Fibroblast of peridontal ligament (primary cell): Measurements from ENCODE around the gene EPB41L1.

Experiments used
- DNase-seq: peaks from one replicate; pipeline ENCODE4 v3.0.0-alpha.2; 2010; ENCODE audit errors: extremely low read depth

Gene EPB41L1

DNA sequence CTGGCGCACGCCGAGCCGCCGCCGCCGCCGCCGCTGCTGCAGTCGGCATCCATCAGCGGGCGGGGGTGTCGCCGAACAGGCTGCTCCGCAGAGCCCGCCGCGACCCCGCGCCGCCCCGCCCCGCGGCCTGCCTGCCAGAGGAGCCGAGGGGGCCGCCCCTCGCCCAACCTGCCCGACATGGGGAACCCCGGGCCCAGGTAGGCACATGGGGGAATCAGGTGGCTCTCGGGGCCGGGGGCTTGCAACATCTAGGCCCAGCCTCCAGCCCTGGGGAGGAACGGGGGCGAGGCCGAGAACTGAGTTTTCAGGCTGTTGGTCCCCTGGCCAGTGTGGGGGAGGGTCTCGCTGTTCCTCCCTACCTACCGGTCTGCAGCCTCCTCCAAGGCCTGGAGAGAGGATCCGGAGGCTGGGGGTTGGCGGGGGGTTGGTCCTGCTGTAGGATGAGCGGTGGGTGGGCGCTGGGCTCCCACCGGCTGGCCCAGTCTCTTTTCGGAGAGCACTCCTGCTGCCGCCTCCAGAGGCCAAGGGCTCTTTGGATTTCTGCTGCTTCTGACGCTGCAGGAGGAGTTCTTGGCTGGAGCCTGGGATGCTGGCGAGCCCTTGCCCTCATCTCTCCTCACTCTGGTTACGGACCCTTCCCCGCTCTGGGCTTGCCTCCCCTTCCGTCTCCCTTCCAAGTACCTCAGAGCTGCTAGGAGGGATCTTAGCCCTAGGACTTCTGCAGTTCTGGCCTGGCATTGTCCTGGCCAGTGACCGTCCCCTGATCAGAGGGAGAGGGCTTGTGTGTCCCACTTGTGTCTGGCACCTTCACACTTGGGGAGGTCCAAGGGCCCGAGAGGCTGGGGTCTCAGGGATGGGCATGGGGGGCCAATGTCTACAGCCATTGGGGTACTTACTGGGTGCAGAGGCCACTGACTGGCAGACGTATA lies at the start of gene EPB41L1:
TSS of gene EPB41L1 (plus strand) at position 41 of the 929 bp plus-strand sequence. CDS start 19,038 bp downstream, outside the sequence.
- DNase-seq, result no peak

DNA sequence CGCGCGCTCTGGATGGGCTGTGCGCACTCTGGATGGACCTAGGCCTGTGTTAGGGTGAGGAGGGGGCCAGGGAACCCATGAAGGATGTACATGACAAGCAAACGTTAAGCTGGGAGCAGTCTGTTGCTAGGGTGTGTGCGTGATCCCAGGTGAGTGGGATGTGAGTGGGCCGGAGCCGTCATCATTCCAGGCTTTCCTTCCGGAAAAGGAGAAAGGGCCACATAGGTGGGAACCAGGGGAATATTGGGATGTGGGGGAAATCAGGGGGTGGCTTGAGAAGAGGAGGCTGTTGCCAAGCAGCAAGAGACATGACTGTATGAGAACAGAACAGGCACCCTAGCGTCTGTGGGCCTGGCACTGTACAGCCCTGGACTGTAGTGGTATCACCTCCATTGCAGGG lies 49.7 kb upstream of the EPB41L1 start:
- no peak for DNase-seq

DNA sequence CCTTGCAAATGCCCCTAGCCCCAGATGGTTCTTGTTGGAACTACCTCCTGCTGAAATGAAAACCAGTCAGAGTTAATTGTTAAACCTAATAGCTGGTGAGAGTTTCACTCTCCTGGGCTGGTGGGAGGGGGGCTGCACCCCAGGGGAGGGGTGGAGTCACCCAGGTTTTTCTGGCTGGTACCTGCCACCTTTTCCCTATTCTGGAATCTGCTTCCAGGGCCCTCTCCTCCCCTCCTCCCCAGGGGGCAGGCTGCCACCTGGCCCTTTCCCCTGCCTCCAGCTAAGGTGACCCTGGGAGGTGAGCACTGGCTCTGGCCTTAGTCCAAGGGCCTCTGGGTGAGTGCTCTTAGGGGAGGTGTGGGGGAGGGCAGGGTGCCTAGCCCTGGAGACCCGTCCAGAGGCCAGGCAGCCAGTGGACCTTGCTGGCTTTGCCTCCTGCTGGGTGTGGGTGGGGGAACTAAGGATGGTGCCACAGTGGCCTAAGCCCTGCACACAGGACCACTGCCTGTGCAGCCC lies 48.8 kb upstream of the EPB41L1 start:
- DNase-seq, result no peak

DNA sequence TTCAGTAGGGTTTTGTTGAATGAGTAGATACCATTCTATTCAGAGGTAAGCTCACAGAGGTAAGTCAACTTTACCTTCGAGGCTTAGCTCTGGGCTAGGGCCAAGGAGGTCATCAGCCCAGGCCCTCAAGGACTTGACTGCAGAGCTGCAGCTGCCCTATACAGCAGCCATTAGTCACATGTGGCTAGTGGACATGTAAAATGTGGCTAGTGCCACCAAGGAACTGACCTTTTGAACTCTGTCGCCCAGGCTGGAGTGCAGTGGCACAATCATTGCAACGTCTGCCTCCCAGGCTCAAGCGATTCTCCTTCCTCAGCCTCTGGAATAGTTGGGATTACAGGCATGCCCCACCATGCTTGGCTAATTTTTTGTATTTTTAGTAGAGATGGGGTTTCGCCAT lies 47.9 kb upstream of the EPB41L1 start:
- no peak for DNase-seq

DNA sequence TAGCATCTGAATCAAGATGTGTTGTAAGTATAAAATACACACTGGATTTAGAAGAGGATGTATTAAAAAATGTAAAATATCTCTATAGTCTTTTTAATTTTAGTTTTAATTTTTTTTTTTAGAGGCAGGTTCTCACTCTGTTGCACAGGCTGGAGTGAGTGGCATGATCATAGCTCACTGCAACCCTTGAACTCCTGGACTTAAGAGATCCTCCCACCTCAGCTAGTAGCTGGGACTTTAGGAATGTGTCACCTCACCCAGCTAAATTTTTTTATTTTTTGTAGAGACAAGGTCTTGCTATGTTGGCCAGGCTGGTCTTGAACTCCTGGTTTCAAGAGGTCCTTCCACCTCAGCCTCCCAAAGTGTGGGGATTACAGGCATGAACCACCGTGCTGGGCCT lies 46.7 kb upstream of the EPB41L1 start:
- no peak for DNase-seq

DNA sequence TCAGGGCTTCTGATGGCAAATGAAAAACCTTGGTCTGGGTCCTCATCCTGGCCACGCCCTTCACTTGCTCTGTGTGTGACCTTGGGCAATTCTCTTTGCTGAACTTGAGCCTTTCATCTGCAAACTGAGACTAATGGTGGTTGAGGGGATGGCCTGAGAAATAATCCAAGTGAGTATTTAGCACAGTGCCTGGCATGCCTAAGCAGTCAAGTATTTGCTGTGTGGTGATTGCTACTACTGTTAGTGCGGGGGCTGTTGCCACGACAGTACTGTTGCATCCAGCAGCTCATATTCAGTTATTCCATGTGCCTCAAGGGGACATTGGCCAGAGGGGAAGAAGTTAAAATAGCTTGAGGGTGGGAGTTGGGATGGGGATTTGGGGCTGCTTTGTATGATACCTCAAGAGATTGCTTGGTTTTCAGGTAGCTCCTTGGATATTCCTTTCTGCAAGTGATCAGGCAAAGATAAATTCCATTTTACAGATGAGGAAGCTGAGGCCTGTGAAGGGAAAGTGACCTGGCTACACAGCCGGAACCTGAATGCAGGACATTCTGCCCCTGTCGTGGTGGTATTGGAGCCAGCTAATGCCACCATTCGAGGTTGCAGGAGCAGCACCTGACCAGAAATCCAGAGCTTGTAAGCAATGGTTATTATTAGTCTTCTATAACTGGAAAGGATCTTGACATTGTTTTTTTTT lies 45.1 kb upstream of the EPB41L1 start:
- no peak for DNase-seq

DNA sequence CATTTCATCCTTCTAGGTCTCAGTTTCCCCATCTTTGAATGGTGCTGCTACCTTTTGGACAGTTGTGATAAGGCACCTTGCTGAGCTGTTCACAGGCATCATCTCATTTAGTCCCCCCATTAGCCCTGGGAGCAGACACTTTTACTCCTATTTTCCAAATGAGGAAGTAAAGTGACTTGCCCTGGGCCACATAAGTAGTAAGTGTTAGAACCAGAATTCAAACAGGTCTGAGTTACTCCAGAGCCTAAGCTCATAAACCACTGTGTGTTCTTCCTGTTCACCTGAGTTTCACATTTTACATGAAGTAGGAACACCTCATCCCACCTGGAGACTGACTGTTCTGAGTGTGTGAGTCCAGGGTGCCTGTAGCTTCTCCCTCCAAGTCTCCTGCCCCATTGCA lies 43.5 kb upstream of the EPB41L1 start:
- DNase-seq, result no peak

DNA sequence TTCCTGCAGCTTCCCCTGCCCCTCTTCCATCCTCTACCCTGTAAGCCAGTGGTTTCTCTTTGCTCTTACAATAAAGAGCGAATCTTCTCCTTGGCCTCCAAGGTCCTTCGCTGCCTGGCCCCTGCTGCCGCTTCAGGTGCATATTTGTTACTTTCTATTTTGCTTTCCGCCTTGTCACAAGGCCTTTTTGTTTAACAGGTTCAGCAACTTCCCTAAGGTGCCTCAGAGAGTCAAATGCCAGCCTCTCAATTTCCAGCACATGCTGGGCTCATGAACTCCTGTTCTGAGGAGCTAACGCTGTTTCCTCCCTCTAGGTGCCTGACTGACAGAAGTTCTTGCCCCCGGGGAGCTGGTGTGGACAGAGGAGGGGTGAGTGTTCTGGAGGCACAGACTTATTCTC lies 42.4 kb upstream of the EPB41L1 start:
- DNase-seq, result no peak

DNA sequence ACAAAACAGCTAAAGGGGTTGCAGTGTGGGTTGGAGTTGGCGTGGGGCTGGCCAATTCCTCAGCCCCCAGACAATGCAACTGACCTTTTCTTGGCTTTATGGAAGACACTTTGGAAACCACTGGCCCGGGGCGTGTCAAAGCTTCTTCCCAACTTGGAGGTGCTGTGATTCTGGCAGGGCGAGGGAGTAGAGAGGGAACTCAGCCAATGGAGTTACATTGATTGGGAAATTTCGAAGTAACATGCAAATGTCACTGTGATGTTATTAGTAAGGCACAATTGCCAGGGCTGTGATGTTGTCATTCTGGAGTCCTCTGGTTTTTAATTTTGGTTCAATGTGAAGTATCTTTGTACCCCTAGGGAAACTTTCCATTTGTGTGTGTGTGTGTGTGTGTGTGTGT lies 41.5 kb upstream of the EPB41L1 start:
- DNase-seq, result no peak

DNA sequence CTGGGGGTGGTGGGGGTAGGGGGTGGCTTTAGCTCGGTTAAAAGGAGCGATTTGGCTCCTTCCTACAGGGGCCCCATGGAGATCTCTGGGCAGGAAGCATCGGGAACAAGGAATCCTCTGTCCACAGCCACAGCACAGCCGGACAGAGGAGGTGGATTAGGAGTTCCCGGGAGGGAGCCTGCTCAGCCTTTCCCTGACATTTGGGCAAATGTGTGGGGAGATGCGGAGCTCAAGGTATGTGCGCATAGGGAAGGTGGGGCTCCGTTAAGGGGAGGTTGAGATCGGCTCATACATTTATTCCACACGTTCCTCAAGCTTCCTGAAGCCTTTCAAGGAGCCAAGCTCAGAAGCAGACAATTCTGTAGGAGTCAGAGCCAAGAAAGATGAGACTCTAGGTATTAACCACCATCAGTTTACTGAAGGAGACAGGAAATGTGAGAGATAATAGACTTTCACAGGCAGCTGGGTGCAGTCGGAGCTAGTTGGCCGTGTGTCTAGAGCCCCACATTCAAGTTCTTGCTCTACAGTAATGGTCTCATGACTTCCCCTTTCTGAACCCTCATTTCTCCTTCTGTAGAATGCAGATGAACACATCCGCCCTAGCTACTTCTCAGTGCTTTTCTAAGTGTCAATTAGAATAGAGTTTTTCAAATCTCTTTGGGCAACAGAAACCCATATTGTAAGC lies 40.8 kb upstream of the EPB41L1 start:
- no peak for DNase-seq

DNA sequence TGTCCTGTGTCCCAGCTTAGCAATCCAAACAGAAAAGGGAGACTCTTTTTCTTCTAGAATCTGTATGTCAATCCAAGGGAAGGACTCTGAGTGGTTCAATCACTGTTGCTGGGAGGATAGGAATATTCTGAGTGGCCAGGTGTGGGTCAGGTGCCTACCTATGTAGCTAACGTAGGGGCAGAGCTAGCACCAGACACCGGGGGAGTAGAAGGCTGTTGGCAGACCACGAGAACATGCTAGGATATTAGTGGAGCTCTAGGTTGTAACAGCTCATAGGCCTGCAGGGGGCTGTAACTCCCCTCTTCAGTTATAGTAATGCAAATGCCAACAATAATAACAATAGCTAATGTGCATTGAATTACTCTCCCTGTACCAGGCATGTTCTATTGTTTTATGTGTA lies 39.8 kb upstream of the EPB41L1 start:
- DNase-seq, result no peak

DNA sequence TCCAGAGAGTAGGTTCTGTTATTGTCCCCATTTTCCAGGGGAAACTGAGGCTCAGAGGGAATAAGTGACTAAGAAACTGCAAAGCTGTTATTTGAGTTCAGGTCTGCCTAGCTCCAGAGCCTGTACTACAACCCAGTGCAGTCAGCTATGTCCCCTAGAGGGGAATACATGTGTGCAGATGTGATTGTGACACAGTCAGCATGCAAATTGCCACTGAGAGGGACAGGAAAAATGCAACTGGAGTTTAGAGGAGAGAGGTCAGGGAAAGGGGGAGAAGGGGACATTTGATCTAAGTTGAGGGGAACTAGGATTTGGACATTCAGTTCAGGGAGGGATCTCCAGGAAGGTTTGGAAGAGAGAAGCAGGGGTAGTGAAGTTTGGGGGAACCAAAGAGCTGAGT lies 38.6 kb upstream of the EPB41L1 start:
- no peak for DNase-seq

DNA sequence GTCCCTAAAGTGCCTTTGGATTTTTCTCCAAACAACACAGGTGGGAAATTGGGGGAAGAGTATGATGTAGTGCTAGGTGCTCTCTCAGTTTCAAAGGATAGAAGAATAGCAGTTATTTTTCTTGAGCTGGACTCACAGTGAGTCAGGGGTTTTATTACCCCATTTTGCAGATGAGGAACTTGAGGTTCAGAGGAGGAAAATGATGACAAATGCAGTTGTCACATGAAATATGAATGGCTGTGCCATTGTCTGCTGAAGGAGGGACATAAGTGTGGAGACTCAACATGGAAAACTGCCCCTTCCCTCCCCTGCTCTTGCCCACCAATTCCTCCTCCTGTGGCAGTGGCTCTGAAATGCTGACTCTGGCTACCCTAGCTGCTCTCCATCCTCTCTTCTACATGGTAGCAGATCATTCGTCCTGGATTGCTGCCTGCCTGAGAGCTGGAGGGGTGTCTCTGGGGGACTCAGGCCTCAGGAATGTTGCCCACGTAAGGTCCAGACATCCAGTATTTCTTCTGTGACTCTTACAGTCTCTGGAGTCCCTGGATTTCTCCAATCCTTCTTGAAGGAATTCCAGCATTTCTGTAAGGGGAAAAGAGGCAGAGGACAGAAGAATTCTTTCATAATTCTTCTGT lies 37.6 kb upstream of the EPB41L1 start:
- DNase-seq, result peak; percentile 85

DNA sequence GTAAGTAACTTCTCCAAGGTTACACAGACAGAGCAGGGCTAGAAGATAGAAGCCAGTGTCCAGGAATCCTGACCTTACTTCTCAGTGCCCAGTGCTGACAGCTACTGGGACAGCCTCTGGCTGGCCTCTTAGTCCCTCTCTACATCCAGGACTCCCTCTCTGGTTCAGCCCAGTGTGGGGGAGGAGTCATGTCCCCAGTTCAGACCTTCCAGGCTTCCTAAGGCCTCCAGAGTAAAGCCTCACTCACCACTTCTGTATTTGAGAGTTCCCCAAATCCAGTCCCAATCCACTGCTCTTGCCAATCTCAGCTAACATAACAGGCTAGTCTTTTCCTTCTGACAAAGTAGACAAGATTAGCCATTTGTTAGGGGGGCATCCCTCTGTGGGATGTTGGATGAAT lies 36.9 kb upstream of the EPB41L1 start:
- no peak for DNase-seq

DNA sequence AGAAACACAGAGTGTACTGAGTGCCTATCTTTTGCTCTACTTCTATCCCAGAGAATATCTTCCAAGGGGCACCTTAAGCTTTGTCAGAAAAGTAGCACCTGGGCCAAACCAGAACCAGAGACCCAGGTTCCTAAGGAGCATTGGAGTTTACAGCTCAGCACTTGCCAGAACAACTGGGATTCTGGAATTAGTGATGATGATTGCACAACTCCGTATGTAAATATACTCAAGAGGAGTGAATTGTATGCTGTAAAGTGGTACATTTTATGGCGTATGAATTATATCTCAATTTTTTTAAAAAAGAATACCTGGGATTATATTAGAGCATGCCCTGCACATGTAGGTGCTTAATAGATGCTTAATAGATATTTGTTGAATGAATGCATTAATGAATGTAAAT lies 36.2 kb upstream of the EPB41L1 start:
- DNase-seq, result no peak

DNA sequence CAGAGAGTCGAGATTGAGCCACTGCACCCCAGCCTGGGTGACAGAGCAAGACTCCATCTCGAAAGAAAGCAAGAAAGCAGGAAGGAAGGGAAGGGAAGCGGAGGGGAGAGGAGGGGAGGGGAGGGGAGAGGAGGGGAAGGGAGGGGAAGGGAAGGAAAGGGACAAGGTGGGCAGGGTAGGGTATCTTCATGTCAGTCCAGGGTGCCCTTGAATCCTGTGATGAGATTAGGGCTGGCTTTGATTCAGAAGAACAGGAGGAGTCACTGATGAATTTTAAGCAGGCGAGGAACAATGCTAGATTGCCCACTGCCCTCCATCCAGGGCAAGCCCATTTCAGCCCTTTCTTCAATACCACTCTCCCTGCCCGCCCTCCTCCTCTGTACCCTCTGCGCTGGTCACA lies 35.0 kb upstream of the EPB41L1 start:
- no peak for DNase-seq

DNA sequence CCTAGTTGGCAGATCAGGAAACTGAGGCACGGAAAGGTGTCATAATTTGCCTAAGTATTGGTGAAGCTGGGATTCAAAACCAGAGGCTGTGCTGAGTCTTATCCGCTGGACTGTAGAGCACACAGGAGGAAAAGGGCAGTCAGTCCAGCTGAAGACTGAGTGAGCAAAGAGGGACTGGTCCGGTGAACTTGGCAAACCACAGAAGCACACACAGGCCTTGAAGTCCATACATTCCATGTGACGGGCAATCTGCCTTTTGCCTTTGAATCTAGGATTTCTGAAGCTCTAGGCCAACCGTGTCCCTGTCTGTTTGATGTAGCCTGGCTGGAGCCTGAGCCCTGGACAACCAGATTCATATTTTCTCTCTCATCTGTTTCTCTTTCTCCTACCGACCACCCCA lies 34.3 kb upstream of the EPB41L1 start:
- no peak for DNase-seq

DNA sequence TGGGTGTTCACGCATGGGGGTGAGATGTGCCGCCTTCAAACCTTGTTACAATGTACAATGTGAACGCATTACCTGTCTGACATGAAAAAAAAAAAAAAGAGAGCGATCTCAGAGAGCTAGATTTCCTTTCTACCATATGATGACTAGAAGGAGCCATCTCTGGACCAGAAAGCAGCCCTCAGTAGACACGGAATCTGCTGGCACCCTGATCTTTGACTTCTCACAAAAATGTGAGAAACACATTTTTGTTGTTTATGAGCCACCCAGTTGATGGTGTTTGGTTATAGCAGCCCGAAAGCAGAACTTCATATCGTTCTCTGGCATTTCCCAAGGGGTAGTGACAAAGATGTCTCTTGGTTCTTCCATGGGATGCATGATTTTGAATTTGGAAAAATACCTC lies 33.5 kb upstream of the EPB41L1 start:
- DNase-seq, result no peak

DNA sequence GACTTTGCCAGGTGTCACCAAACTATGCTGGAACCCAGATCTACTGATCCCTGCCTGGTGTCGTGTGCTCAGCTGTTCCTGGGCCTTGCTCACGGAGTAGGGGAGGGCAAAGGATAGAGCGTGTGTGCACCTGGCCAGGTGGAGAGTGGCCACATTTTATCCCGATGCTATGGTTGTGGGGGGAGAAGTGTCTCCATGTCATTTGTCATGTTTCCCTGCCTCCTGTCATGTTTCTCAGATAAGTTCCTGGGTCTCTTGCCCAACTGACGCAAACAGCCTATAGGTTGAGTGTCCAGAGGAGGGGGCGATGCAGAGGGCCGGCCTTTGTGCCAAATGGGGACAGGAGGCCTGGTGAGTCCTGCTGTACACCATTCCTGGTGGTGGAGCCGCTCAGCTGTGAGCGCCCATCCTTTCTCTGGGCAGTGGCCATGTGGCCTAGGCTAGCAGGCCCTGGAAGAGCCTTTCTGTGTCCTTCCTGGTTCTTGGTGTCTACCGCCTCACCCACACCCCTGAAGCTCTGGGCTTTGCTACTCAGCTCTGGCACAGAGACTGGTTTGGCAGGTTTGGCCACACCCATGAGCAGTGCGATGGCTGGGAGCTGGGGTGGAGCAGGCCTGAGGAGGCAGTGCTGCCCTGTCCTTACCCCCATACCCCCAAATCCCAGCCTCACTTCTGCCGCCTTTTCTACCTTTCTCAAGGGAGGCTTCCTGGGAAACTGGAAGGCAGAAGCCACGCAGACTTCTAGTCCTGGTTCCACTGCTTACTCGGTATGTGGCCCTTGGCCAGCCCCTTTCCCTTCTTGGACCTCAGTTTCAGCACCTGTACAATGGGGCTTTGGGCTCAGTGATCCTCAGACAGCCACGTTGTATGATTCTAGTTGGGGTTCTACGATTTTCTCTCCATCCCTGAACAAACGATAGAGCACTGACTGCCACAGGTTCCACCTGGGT lies 32.3 kb upstream of the EPB41L1 start:
- DNase-seq, result no peak

DNA sequence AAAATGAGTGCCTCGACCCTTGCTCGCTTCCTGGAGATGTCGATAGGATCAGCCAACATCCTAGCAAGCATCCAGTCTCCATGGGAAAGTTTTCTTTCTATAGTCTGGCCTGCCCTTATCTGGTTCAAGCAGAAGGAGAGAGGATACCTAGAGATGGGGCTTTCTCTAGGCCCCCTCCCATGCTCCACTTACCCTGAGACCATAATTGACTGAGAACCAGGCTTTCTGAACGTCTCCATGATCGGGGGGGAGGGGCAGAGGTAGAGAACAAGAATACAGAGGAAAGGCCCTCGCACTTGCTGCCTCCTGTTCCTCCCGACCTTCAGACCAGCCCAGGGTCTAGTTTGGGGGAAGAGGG lies 31.6 kb upstream of the EPB41L1 start:
- no peak for DNase-seq

DNA sequence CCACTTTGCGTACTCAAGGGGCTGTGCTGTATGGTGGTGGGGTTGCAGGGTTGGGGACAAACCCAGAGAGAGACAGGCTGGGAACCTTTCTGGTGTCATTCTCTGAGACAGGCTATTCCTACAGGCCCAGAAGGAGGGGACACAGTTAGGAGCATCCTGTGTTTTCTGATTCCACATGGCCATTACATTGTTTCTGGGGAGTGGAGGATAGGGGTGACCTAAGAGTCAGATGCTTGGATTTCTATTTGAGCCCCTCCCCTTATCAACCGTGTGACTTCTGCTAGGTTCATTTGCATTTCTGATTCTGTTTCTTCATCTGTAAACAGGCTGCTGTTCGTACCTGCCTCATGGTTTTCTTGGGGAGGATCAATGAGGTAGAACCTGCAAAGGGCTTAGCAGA lies 29.4 kb upstream of the EPB41L1 start:
- no peak for DNase-seq
